GM18498 (cell line): Measurements from ENCODE around the gene TNFRSF11A.

Experiments used
- ATAC-seq: cut with Tn5 transposase; IDR thresholded peaks from one replicate; pipeline ENCODE4 v1.9.1; 2021; ENCODE audit warnings: mild to moderate bottlenecking, moderate library complexity; ENCODE audit not compliant: unreplicated experiment

Gene TNFRSF11A

GRCh38 chr18:62324917-62325805, at the start of gene TNFRSF11A:
TSS of gene TNFRSF11A (plus strand) at chr18:62325310. CDS start at chr18:62325353, 43 bp downstream.
- ATAC-seq, result peak; percentile 68

DNA sequence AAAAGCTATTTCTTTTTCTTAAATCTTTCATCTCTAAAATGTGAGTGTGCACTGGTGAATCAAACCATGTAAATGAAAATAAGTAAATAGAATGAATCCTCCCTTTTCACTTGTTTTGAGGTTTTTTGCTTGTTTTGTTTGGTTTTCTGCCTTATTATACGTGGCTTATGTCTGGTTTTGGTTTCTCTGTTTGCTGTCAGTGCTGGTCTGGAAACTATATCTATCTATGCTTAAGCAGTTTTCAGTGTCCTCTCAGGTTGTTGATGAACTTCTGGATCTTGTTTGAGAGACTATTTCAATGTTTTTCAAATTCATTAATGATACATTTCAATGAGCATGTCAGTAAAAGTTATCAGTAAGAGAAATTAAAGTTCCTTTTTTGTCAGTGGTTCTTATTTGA, 48.1 kb upstream of the TNFRSF11A start:
- no peak for ATAC-seq

- no peak for ATAC-seq
Measured at GRCh38 chr18:62279561-62279960, 45.5 kb upstream of the TNFRSF11A start.

- ATAC-seq, result no peak
Measured at GRCh38 chr18:62280058-62280457, 45.1 kb upstream of the TNFRSF11A start.

DNA sequence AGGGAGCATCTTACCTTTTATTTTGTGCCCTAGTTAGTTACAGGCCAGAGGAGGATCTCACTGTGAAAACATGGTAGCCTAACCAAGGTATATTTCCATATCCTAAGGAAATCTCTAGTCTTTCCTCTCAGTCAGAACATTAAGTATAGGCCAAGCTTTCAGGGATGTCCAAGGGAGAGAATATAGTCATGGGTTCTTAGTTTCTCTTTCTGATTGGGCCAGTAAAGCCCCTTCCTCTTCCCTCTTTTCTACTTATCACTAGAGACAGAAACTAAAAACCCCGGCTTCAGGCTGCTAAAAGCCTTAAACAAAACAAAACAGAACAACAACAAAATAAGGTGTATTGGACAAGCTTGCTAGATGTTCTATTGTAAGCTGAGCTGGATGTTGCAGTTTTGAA, 44.3 kb upstream of the TNFRSF11A start:
- ATAC-seq, result no peak

DNA sequence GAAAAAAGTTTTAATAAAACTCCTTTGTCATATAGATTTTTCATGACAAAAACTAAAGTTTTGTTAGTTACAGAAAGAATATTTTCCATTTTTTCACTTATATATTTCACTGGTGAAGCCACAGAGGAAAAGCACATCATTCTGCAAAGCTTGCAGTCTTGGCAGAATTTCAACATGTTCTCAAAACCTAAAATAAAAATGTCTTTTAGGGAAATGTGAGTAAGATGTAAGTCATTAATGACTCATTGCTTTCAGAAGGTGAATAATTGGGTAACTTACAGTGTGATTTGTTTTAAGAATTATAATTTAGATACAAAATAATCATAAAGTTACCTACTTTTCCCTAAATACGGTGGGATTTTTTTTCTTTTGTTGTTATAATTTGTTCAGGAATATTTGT, 43.4 kb upstream of the TNFRSF11A start:
- no peak for ATAC-seq

GRCh38 chr18:62282188-62282629, 42.9 kb upstream of the TNFRSF11A start:
- ATAC-seq, result no peak

DNA sequence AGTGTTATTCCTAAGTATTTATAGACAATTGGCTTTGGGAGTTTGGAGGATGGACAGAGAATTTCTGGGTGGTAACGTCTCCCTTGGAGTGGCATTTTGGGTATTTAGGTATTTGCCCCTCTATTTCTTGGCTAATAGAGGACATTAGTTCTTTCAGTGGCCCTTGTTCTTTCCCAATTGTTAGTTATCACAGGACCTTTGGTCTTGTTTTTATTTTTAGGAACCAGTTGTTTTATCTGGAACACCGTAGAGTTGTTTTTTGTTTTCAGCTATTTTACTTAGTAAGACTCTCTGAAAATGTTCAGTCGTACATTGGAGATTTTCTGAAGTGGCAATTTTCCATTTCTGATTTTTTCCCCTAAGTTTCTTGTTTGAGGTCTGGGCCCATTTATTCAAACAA, 40.5 kb upstream of the TNFRSF11A start:
- ATAC-seq, result no peak

- no peak for ATAC-seq
Measured at GRCh38 chr18:62285281-62285680, 39.8 kb upstream of the TNFRSF11A start.

GRCh38 chr18:62287781-62288664, 37.1 kb upstream of the TNFRSF11A start:
- peak; percentile 42 for ATAC-seq

DNA sequence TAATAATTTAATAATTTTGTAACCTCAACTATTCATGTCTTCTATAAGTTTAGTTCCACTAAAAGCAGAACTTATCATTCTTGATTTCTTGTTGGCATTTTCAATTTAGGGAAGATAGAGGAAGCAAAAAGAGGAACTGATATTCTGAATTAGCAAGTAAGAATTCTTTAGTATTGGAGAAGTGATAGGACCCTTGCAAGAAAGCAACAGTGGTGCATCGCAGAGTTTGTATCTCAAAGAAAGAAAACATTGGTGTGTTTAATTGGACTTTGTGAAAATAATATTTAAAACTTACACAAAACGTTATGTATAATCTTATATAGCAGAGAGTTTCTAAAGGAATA, 36.5 kb upstream of the TNFRSF11A start:
- peak; percentile 71 for ATAC-seq

DNA sequence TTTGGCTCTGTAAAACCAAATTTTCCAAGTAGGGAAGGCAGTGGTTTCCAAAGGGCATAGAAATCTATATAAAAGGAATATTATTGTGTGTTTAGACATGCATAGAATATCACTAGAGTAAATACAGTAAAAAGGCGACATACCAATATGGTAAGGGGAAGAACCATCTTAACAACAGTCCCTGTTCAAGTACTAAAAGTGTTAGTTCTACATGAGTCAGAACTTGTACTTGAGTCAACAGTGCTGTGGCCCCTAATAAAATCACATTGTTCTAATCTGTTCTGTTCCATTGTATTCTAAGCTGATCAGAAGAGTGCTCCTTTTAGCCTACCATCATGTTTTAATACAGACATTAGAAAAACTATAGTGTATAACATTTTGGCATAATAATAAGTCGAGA, 36.1 kb upstream of the TNFRSF11A start:
- peak; percentile 67 for ATAC-seq

GRCh38 chr18:62294073-62294472, 31.0 kb upstream of the TNFRSF11A start:
- ATAC-seq, result no peak

DNA sequence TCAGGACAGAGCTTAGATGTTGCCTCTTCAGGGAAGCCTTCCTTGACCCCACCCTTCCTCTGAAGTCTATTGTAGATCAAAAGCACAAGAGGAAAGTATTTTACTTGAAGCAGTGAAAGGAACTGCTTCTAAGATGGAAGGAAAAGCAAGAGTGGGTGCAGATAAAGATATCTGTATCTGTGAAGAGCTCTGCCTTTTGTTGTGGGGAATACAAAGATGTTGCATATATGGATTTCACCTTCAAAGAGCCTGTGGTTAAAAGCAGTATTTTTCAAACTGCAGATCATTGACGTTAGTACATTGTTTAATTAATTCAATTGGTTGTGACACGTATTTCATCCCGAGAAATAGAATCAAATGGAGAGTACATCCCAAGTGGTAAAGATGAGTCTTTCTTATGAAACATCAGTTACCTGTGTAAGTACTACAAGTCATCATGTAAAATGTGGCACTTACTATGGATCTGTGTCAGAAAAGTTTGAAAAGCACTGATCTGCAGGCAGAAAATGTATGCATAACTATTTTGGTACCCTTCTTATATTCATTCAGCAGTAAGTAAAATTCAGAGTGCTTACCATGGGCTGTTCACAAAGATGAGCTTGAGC, 24.6 kb upstream of the TNFRSF11A start:
- ATAC-seq, result no peak

DNA sequence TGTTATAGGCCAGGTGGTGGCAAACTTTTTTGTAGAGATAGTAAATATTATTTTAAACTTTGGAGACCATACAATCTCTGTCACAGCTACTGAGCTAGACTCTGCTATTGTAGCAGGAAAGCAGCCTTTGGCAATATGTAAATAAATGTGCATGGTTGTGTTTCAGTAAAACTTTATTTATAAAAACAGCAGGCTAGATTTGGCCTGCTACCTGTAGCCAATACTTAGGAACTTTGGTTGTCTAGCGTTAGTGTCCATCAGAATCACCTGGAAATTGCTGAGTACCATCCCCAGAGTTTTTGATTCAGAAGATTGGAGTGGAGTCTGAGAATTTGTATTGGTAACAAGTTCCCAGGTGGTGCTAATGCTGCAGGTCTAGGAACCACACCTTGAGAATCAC, 23.8 kb upstream of the TNFRSF11A start:
- no peak for ATAC-seq

DNA sequence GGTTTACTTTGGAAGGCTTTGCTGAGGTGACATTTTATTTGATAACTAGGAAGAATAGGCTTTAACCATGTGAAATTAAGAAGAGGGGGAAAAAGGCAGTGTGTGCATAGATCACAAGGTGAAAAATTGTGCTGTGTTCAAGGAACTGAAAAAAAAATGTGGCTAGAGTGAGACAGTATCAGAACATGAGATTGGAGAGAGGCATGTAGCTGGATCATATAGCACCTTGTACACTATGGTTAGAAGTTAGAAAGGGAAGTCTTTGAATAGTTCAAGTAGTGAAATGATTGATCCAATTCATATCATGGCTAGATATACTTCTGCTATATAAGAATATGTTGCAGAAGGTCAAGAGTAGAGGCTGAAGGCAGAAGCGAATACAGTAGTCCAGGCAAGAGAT, 12.3 kb upstream of the TNFRSF11A start:
- ATAC-seq, result no peak

- ATAC-seq, result no peak
Measured at GRCh38 chr18:62318228-62319180, 6.6 kb upstream of the TNFRSF11A start.

GRCh38 chr18:62321201-62321600, 3.9 kb upstream of the TNFRSF11A start:
- ATAC-seq, result no peak

DNA sequence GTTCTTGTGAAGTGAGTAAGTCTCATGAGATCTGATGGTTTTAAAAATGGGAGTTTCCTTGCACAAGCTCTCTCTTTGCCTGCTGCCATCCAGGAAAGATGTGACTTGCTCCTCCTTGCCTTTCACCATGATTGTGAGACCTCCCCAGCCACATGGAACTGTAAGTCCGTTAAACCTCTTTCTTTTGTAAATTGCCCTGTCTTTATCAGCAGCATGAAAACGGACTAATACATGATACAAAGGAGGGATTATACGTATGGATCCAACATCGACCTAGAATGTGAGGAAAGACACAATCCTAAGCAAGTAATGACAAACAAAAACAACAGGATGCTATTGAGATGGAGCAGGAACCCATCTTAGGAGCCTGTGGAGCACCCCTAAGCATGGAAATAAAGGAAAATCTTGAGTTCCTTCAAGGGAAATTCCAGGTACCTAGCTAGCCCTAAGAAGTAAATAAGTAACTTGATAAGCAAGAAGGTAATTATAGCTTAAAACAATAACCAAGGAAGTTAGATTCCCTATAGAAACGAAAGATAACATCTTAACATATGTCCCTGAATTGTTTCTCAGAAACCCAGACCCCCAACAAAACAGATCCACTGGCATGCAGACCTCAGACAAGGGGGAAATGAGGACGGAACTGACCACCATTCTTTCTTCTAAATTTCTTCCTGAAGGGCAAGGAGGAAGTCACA, 1.5 kb upstream of the TNFRSF11A start:
- no peak for ATAC-seq
